ENCODE results near the gene ARHGEF7. TPM values are rescaled to one million over a fixed set of nuclear protein-coding genes. Genes with fewer than 3 reads are reported as not detected.

The ARHGEF7 gene
- total RNA-seq, 2 experiments from 2014 or later, result 39.5 to 51.3 TPM

DNA sequence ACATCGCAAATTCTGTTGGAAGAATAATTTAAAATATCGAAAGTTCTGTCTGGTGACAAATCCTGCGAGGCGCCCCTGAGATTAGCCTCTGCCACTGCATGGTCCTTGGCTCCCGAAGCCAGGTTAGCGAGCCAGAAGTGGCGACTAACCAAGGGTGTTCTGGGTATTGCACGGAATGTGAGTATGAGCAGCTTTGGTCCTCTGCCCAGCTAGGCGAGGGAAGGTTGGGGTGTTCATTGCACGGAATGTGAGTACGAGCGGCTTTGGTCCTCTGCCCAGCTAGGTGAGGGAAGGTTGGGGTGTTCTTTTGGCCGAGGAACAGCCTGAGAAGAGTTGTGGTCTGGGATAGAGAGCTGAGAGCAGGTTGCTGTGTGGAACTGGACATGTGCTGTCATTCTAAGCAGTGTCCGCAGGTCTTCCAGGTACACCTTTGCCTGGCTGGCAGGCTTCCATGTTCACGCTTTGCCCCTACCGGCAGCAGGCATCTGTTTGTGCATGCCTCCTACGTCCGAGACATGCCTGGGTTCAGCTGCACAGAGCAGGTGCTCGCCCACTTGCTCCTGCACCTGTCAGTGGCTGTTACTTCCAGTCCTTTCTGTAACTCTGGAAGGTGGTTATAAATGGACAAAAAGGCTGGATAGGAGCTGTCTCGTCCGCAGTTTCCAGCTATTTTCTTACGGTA lies 187.1 kb downstream of the ARHGEF7 start:
- no peak overlapping the region for H3K4me2 ChIP-seq (ENCODE audit: low read length)
- no peak overlapping the region for H3K27ac ChIP-seq (ENCODE audit: low read depth, low read length, poor library complexity, severe bottlenecking)
- BruUV-seq (replicated peaks), result no TSS peak
- no peak overlapping the region for H2AFZ ChIP-seq (ENCODE audit: low read length)
- CTCF ChIA-PET (ENCODE audit: unreplicated experiment), result no interaction called here
- H3K4me3 ChIP-seq (ENCODE audit: low read depth, low read length, poor library complexity, severe bottlenecking), result no peak overlapping the region
- no peak for TF ChIP-seq EZH2phosphoT487 (IDR thresholded peaks at IDR 0.05; ENCODE audit: borderline replicate concordance, low read depth, low read length)
- TF ChIP-seq, protein P1, sequence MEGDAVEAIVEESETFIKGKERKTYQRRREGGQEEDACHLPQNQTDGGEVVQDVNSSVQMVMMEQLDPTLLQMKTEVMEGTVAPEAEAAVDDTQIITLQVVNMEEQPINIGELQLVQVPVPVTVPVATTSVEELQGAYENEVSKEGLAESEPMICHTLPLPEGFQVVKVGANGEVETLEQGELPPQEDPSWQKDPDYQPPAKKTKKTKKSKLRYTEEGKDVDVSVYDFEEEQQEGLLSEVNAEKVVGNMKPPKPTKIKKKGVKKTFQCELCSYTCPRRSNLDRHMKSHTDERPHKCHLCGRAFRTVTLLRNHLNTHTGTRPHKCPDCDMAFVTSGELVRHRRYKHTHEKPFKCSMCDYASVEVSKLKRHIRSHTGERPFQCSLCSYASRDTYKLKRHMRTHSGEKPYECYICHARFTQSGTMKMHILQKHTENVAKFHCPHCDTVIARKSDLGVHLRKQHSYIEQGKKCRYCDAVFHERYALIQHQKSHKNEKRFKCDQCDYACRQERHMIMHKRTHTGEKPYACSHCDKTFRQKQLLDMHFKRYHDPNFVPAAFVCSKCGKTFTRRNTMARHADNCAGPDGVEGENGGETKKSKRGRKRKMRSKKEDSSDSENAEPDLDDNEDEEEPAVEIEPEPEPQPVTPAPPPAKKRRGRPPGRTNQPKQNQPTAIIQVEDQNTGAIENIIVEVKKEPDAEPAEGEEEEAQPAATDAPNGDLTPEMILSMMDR (conservative IDR thresholded peaks at IDR 0.05; ENCODE audit: low read length), result no peak
- no peak for DNase-seq (ENCODE audit: low spot score)
- no peaks in the 10 kb centered on the region for H3K79me2 ChIP-seq (ENCODE audit: insufficient read depth, low read depth, low read length)
- intact Hi-C loops (cut with micrococcal nuclease; ENCODE audit: unreplicated experiment), result no loop called here
- H3K36me3 ChIP-seq (ENCODE audit: insufficient read depth, low read length), result peaks cover 57% of the 10 kb centered on the region
- H3K4me1 ChIP-seq (ENCODE audit: insufficient read depth, low read length, poor library complexity, severe bottlenecking), result no peaks in the 10 kb centered on the region
- no peaks in the 10 kb centered on the region for H3K9me3 ChIP-seq (ENCODE audit: low read length)
- H3K9me2 ChIP-seq (ENCODE audit: insufficient read depth, low read length), result no peaks in the 10 kb centered on the region
- POLR2A ChIA-PET, result no interaction called here
- H4K20me1 ChIP-seq (ENCODE audit: insufficient read depth, low read length), result no peaks in the 10 kb centered on the region

- no peaks in the 10 kb centered on the region for H3K4me1 ChIP-seq (ENCODE audit: insufficient read depth, low read length, poor library complexity, severe bottlenecking)
- no peak for DNase-seq (ENCODE audit: low spot score)
- H3K9me3 ChIP-seq (ENCODE audit: low read length), result no peaks in the 10 kb centered on the region
- H3K79me2 ChIP-seq (ENCODE audit: insufficient read depth, low read depth, low read length), result no peaks in the 10 kb centered on the region
- ChIA-PET POLR2A (no interaction called here), CTCF (ENCODE audit: unreplicated experiment) (no interaction called here)
- no peak overlapping the region for H3K27ac ChIP-seq (ENCODE audit: low read depth, low read length, poor library complexity, severe bottlenecking)
- no peak overlapping the region for H2AFZ ChIP-seq (ENCODE audit: low read length)
- H3K4me3 ChIP-seq (ENCODE audit: low read depth, low read length, poor library complexity, severe bottlenecking), result no peak overlapping the region
- intact Hi-C loops (cut with micrococcal nuclease; ENCODE audit: unreplicated experiment), result no loop called here
- no peak overlapping the region for H3K4me2 ChIP-seq (ENCODE audit: low read length)
- no peaks in the 10 kb centered on the region for H3K9me2 ChIP-seq (ENCODE audit: insufficient read depth, low read length)
- peaks cover 65% of the 10 kb centered on the region for H3K36me3 ChIP-seq (ENCODE audit: insufficient read depth, low read length)
- no peaks in the 10 kb centered on the region for H4K20me1 ChIP-seq (ENCODE audit: insufficient read depth, low read length)
- no TSS peak for BruUV-seq (replicated peaks)
- no peak for TF ChIP-seq EZH2phosphoT487 (IDR thresholded peaks at IDR 0.05; ENCODE audit: borderline replicate concordance, low read depth, low read length)
- TF ChIP-seq, protein P1 (conservative IDR thresholded peaks at IDR 0.05; ENCODE audit: low read length), result no peak
These were observed 188.4 kb downstream of the ARHGEF7 start for GRCh38 chr13:111303559-111303958.

GRCh38 chr13:111304041-111304544 lies 189.0 kb downstream of the ARHGEF7 start:
- intact Hi-C loops (cut with micrococcal nuclease; ENCODE audit: unreplicated experiment), result no loop called here
- H3K4me1 ChIP-seq (ENCODE audit: insufficient read depth, low read length, poor library complexity, severe bottlenecking), result no peaks in the 10 kb centered on the region
- H3K9me2 ChIP-seq (ENCODE audit: insufficient read depth, low read length), result no peaks in the 10 kb centered on the region
- BruUV-seq (replicated peaks), result no TSS peak
- H2AFZ ChIP-seq (ENCODE audit: low read length), result no peak overlapping the region
- H3K4me3 ChIP-seq (ENCODE audit: low read depth, low read length, poor library complexity, severe bottlenecking), result no peak overlapping the region
- no peaks in the 10 kb centered on the region for H4K20me1 ChIP-seq (ENCODE audit: insufficient read depth, low read length)
- H3K36me3 ChIP-seq (ENCODE audit: insufficient read depth, low read length), result peaks cover 70% of the 10 kb centered on the region
- H3K27ac ChIP-seq (ENCODE audit: low read depth, low read length, poor library complexity, severe bottlenecking), result no peak overlapping the region
- no peak for TF ChIP-seq EZH2phosphoT487 (IDR thresholded peaks at IDR 0.05; ENCODE audit: borderline replicate concordance, low read depth, low read length)
- TF ChIP-seq, protein P1 (conservative IDR thresholded peaks at IDR 0.05; ENCODE audit: low read length), result no peak
- ChIA-PET POLR2A (no interaction called here), CTCF (ENCODE audit: unreplicated experiment) (no interaction called here)
- no peak overlapping the region for H3K4me2 ChIP-seq (ENCODE audit: low read length)
- no peak for DNase-seq (ENCODE audit: low spot score)
- H3K79me2 ChIP-seq (ENCODE audit: insufficient read depth, low read depth, low read length), result no peaks in the 10 kb centered on the region
- no peaks in the 10 kb centered on the region for H3K9me3 ChIP-seq (ENCODE audit: low read length)
